NCI-H226 (cell line): ENCODE data around the gene NTRK3.
A peak's percentile ranks its signal among the peaks of the same experiment; 100 is the strongest.

Experiments
- DNase-seq: peaks from one replicate; pipeline ENCODE4 v3.0.0-alpha.2; 2015

The NTRK3 gene

DNA sequence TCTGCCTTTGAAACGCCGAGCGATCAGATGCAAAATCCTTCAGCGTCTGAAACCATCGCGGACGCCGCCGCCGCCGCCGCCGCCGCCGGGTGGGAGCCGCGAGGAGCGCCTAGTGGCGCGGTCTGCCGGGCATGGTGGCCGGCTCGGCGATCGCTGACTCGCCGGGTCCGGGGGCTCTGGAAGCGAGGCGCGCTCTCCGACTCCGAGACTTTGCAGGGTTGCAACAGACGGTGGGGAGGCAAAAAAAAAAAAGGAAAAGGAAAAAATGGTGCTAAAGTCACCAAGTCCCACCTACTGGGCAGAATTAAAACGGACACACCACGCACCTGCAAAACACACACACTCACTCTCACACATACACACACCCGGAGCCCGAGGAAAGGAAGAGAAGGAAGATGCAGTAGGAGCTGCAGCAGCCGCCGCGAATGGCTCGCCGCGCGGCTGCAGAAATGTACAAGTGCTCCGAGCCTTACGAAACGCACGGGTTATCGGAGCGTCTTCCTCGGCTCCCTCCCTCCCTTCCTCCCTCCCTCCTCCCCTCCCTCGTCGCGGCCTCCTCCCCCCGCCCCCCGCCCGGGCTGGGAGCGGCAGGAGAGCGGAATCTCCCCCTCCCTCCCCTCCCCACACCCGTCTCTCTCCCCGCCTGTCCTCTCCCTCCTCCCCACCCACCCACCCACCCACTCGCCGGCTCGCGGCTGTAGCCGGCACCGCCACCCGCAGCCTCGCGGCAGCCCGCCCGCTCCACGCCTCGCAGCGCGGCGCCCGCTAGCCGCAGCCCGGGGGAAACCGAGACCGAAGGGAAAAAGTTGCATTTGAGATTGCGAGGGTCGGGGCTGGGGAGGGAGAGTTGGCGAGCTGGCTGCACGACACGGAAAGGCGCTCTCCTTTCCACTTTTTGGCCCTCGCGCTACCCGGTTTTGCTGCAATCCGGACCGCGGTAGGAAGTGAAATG, at the start of gene NTRK3:
TSS of gene NTRK3 (minus strand) at position 461 of the 952 bp plus-strand sequence. CDS start 586 bp downstream, outside the sequence.
- DNase-seq: no peak

DNA sequence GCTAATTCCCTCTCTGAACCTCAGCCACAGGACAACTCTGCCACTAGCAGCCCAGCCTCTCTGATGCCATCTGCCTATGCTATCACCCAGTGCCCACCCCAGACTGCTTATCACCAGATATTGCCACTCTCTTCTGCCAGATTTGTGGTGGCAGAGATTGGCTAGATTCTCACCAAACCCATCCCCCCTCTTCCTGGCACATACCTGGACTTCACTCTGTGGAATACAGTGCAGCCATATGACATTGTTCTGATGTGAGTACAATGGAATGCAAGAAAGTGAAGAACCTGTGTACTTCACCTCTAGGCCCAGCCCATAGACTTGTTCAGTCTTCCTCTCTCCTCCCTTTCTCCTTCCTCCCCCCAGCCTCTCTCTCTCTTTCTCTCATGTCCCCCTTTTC, 46.9 kb upstream of the NTRK3 start:
- DNase-seq: no peak

DNA sequence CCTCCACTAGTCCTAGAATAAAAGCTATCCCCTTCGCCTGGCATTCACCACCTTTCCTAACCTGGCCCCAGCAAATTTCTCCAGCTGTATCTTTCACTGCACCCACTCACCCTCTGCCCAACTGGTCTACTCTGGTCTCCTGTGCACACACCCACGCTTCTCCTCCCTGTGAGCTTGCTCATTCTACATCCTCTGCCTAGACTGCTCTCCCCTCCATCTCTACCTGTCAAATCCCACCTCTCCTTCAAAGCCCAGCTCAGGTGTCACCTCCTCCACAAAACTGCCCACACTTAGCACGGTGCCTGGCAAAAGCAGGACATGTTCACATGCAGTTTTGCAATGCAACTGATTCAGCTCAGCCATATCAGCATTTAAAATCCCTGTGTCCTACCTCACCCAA, 45.8 kb upstream of the NTRK3 start:
- no peak for DNase-seq

DNA sequence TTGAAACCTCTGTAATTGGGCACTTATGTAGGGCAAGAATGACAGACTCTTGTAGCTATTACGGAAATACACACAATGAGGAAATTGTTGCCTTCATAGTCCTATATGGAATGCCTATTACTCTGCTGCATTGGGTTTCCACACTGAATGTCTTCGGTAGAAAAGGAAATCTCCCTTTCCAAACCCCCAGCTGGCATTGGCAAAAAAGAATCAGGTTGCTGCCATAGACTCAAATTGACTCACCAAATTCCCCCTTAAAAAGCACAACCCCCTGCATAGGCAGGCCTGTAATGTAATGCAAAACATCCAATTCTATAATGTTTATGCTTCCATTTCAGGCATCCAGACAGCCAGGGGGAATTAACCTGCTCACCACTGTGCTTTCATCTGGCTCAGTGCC, 44.8 kb upstream of the NTRK3 start:
- no peak for DNase-seq

DNA sequence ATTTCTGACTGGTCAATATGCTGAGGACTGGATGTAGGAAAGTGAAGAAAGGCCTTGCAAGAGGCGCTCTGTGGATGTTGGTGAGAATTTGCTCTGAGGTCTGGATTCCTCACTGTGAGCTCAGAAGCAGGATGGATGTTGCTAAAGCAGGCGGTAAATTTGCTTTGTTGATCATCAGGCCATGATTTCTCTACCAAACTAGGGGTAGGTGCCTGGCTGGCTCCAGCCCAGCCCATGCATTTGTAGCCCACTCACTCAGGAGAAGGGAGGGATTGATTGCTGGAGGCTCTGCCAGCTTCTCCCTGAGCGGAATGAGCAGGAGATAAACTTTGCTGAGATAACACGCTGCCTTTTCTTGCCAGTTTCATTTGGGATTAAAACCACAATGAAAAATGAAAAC, 44.3 kb upstream of the NTRK3 start:
- no peak for DNase-seq

DNA sequence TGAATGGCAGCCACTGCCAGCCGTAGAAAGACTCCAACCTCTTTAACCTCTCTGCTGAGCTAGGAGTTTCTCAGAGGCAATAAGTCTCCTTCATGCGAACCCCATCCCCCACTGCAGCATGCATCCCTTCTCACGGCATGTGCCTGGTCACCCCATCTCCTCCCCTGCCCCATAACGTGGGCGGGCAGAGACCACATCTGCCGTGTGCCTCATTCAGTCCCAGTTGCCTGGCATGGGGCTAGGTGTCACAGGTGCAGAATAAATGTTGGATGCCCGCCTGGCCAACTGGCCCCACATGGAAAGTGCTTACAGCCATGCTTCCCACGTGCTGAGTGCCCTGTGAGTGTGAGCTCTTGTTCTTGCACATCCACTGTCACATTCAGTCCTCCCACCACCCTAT, 43.5 kb upstream of the NTRK3 start:
- DNase-seq: no peak

DNA sequence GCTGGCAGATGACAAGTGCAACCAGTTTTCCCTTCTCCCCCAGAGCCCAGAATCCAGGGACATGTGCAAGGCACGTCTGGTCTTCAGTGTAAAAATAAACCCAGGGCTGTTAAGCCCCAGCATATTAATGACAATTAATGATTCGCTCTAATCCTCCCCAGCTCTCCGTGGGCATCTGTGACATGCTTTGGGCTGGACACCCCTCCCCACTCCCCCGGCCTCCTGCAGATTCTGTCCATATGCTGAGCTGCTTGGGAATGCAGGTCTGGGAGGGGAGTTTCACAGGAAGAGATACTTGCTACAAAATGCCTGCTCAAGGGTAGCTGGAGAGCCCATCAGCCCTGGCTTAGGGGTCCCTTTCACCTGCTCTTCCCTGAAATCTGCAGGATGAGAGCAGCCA, 43.0 kb upstream of the NTRK3 start:
- no peak for DNase-seq

DNA sequence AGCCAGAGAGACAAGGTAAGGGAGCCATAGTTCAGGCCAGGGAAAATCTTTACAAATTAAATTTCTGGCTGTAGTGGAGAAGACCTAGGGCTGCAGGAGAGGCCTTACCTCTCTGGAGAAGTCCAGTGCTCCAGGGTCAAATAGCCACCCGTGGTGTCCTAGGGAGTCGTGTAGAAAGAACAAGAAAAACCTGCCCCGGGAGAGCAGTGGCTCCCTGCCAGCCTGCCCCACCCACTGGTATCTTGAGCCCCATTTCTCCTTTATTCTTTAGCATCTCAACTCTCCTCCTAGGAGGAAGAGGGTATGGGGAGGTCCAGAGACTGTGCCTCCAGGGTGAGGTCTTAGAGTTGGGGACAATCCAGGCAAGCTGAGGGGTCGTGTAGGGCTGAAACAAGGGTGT, 32.1 kb upstream of the NTRK3 start:
- no peak for DNase-seq

DNA sequence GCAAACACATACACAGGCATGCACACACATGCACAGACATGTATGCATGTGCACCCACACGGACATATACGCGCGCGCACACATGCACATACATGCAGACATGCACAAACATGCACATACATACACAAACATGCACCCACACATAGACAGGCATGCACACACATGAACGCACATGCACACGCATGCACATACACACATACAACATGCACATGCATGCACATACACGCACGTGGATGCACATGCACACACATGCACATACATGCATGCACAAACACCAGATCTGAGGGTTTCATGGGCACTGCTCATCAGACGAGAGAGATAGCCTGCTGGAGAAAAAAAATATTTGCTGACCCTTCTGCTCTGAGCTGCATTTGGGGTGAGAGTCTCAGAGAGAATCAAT, 31.7 kb upstream of the NTRK3 start:
- no peak for DNase-seq

DNA sequence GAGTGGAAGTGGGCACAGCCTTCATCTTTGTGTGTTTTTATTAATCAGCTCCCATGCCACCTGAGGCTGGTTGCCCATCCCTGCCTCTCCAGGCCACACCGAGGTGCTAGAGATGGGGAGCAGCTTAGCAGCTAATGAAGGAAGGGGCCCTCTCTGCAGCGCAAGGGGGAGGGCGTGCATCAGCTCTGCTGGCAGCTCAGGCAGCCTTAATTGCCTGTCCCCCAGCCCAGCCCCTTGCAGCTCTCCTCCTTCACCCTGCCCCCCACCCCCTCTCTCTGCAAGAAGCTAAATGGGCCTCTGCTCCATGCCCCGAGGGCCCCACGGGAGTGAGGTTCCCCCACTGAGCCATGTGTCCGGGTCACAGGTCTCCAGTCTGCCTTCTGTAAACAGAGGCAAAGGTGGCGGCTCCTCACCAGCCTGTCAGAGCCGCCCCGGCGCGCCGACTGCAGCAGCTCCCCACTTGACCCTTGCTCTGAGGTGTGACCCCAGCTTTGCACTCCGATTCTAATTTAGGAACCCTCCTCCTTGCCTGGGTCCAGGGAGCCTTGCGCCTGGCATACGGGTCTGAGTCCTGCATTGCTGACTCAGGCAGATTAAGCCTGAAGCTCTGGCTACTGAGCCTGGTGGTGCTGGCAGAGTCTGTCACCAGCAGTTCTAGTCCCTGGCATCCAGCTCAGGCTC, 27.9 kb upstream of the NTRK3 start:
- DNase-seq: no peak

DNA sequence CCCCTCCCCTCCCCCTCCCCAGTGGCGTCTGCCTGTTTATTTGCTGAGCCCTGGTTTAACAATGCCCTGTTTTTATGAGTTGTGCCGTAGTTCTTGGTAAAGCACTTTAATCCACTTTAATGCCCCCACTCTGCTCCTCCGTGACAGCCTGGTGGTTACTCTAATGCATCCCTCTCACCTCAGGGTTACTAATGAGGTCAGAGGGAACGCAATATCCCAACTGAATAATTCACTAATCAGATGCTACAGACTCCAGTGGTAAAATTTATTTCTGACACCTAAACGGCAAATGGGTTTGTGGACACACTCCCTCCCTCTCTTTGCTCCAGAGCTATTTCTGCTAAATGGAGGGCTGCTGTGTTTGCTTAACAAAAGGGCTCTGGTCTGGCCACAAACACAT, 26.1 kb upstream of the NTRK3 start:
- no peak for DNase-seq

DNA sequence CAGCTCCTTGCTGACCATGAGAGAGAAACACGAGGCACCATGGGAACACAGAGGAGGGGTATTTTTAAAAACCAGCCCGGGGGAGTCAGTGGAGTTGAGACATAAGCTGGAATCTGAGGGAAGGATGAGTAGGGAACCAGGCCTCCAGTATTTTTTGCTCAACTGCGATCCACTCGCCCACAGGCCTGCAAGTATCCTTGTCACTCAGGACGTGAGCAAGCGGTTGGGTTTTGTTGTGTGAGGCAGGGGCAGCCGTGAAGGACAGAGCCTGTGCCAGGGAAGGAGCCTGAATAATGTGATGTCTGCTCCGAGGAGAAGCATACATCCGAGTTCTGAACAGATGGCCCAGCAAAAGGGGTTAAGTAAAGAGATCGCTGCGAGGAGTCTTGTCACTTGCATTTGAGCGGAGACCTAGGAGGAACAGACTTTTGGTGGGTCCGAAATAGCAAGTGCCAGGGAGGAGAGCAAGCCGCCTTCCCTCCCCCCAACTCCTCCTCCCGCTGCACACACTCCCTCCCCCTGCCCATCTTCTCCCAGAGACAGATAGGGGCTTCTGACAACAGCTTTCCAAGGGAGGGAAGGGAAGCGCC, 20.4 kb upstream of the NTRK3 start:
- DNase-seq: no peak

DNA sequence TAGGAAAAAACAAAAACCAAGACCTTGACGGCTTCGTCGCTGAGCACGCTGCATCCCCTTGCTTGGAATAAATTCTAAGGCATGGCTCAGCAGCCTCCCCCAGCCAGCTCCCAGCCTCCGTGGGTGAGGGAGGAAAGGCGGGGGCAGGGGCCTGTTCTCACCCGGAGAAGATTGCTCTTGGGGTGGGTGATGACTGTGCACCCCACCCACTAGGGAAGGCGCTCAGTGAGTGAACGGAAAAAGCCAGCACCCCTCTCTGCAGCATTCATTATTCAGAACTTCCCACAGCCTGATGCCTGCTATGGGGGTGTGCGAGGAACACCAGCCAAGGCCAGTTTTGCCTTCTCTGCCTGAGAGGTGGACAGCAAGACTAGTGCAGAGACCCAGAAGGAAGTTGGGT, 19.3 kb upstream of the NTRK3 start:
- no peak for DNase-seq

DNA sequence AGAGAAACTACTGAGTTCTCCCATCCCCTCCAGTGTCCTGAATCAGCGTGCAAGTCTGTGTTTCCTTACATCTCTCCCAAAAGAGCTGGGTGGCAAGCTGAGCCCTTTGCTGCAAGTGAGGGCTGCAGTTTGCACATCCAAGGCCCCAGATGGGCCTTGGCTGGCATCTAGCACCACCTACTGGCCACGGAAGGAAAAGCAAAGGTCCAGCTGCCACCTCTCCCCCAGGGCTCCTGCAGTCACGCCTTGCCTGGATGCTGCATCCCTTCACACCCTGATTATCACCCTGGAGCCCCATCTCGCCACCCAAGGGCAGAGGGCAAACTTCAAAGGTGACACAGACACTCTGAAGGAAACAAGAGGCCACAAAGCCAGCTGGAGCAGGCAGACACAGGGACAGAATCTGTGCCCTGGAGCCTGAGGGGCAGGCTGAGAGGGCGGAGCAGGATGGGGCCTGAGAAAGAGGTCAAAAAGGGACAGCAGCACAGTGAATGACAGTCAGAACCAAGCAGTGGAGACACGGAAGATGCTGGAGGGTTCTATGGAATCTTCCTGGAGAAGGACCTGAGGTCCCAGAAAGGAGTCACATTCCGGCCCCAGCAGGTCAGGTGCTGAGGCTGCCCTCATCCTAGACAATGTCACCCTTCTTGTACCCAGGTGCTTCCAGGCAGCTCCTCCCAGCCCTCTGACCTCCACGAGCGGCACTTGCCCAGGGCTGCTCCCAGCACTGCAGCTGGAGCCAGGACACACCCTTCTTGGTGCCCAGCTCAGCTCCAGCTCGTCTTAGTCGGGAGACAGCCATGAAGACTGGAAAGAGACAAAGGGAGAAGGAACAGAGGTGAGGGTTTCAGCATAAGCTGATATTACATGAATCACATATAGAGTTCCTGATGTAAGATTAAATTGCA, 18.3 kb upstream of the NTRK3 start:
- DNase-seq: peak; percentile 52

DNA sequence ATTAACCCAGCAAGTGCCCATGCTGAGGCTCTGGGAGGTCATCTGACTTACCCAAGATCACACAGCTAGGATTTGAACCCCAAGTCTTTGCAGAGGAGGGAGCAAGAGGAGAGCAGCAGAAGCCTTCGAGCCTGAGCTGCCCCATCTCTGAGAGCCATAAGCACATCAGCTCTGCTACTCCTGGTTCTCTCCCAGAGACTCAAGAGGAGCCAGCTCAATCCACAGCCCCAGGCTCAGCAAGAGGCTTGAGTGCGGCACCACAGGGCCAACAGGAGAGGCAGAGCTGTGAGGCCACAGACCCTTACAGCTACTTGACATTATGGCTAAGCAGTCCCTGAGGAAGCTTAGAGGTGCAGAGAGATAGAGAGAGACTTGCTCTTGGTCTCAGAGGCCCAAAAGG, 15.9 kb upstream of the NTRK3 start:
- no peak for DNase-seq

DNA sequence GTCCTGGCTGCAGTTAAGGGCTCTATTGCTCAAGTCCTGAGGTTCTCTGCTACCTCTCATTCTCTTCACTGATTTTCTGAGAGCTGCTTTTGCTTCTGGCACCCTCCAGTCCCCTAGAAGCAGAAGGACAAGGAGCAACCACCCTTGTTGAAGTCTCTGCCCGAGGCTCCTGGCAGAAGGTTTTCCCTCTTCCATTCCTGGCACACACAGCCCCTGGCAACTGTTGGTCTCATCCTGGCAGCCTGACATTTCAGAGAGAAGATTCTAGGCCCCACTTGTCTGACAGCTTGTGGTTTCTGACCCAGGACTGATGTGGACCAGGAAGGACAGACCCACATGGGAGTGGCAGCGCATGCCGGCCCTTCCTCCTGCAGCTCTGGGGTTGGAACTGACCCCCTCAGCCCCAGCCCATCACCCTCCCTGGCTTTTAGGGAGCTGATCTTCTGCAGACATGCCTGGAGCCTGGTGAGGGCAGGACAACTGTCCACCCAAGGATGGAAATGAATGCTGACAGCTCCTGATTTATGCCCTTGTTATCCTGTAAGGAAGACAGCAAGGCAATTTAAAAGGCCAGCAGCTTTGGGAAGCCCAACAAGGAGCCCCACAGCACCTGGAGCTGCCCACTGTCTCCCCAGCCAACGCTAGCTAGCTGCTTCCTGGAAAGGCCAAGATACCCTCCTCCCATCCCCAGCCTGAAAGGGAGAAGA, 13.0 kb upstream of the NTRK3 start:
- DNase-seq: no peak

DNA sequence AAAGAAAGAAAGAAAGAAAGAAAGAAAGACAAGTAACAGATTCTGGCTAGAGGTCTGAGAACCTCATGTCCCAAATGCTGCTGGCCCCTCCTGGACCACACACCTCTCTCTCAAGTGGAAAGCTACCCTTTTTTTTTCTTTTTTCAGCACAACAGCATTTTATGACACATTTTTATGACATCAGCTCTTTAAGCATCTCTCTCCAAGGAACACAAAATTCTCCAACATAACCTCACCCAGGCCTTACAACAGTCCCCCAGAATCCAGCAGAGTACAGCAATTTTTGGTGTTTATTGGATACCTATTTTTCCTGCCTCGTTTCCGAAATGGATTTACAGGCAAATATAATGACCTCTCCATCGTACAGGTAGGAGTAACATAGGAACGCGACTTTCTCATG, 11.2 kb upstream of the NTRK3 start:
- no peak for DNase-seq

DNA sequence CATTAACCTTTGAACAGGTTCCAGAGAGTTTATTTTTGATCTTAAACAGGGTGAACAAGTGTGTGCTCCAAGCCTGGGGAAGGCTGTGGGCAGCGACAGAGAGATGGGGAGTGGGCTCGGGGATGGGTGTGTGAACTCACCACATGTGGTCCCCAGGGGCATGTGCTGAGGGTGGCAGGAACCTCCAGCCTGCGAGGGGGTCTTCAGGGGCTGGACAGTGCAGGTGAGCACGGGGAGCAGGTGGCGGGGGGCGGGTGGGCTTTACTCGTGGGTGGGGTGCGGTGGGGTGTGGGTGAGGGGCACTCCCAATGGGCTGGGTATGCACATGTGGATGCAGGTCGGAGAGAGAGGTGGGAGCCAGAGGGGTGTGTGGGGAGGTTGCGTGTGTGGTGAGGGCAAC, 9.6 kb upstream of the NTRK3 start:
- no peak for DNase-seq

DNA sequence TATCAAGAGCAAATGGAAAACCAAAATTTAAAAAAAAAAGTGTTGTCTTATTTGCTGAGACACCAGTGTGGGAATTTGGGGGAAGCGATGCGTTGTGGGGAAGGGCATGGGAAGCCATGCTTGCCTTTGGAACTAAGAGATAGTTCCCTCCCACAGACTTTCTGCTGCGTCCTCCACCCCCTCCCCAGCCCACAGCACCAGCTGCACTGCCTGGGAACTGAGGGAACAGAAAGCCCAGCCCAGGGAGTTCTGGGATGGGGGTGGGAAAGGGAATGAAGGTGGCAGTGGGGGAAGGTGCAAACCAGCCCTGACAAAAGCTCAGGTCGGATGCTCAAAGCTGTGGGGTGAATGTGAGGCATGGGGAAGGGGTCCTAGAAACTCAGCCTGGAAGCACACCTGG, 8.1 kb upstream of the NTRK3 start:
- no peak for DNase-seq

DNA sequence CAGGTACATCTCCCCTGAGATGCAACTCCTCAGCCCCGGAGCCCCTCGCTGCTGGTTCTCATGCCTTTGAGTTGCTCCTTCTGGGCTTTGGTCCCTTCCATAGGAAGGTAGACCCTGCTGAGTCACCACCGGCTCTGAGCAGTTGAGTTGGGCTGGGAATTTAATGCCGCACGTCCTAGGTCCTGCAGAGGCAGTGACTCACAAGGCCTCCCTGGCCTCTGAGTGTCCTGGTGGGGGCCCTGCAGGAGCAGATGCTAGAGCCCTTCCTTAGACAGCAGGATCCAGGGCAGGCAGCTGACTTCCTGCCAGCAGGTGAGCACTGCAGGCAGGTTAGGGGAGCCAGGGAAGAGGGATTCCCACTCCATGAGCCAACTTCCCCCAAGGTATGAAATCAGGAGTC, 5.5 kb upstream of the NTRK3 start:
- no peak for DNase-seq

DNA sequence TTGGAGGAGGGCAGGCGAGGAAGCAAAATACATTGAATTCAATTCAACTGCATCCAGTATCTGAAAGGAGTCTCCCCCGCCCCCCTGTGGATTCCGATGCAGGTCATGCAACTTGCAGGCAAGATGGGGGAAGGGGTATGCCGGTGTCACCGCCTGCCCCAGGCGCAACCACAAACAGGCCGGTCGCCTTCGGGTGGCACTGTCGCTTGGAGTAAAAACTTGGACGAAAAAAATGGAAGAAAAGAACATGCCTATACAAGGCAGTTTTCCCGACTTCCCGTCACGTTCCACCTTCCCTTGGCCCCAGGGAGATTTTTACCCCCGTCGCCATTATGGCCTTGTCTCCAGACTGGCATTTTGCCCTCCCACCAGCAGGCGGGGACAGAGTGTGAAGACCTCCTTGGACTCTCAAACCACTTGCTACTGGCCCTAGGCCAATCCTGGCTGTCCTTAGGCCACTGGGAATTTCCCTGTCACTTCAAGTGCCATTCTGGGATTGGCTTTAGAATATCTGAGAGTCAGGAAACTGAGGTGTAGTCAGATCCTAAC, 1.6 kb upstream of the NTRK3 start:
- no peak for DNase-seq
